Right atrium auricular region (tissue), 2 donors: ENCODE results near the gene THAP6. TPM values are rescaled to one million over a fixed set of nuclear protein-coding genes. Genes with fewer than 3 reads are reported as not detected.
"Not testable (repeated sequence)": the region's sequence is repeated elsewhere in the genome, so short reads cannot be mapped to it uniquely, and the experiment has no call there.

Experiments used
- DNase-seq: peaks from one replicate; pipeline ENCODE4 v3.0.0-alpha.2; 2019; ENCODE audit warnings: low spot score
- H3K27ac ChIP-seq, 2 donors: fragments of 200-600 bp; sonication (generic); 1 replicate in 1 of 2; 2 replicates in 1 of 2; pipeline ENCODE4 v1.5.1; 2016 to 2019
- H3K27me3 ChIP-seq, 2 donors: fragments of 200-600 bp; sonication (generic); one replicate each; pipeline versions ENCODE4 v1.5.1 to v1.6.0; 2017 to 2019
- H3K36me3 ChIP-seq: fragments of 200-600 bp; sonication (generic); one replicate; pipeline ENCODE4 v1.5.1; 2016
- H3K4me1 ChIP-seq, 2 donors: fragments of 200-600 bp; sonication (generic); one replicate each; pipeline versions ENCODE4 v1.5.1 to v1.6.0; 2017 to 2019
- H3K4me3 ChIP-seq, 2 donors: fragments of 200-600 bp; sonication (generic); 1 replicate in 1 of 2; 2 replicates in 1 of 2; pipeline ENCODE4 v1.5.1; 2017 to 2019; ENCODE audit warnings: mild to moderate bottlenecking in 1 of 2, moderate library complexity in 1 of 2
- H3K9me3 ChIP-seq, 2 donors: fragments of 200-600 bp; sonication (generic); one replicate each; pipeline ENCODE4 v1.5.1; 2019
- total RNA-seq, 2 donors: library from RNA; depleted of rRNA; stranded (reverse); fragments of >200 nt; gene quantifications; one replicate each; pipeline ENCODE4 v1.1.0, GENCODE V29; 2016
- TF ChIP-seq, protein P1 (sequence below), 2 donors: fragments of 200-600 bp; sonication (generic); IDR thresholded peaks; one replicate each; pipeline ENCODE4 v1.5.1; 2019; ENCODE audit warnings: antibody characterized with exemption in 2 of 2

The THAP6 gene
- total RNA-seq, 2 donors from 2014 or later, result 10.1 to 13.8 TPM

DNA sequence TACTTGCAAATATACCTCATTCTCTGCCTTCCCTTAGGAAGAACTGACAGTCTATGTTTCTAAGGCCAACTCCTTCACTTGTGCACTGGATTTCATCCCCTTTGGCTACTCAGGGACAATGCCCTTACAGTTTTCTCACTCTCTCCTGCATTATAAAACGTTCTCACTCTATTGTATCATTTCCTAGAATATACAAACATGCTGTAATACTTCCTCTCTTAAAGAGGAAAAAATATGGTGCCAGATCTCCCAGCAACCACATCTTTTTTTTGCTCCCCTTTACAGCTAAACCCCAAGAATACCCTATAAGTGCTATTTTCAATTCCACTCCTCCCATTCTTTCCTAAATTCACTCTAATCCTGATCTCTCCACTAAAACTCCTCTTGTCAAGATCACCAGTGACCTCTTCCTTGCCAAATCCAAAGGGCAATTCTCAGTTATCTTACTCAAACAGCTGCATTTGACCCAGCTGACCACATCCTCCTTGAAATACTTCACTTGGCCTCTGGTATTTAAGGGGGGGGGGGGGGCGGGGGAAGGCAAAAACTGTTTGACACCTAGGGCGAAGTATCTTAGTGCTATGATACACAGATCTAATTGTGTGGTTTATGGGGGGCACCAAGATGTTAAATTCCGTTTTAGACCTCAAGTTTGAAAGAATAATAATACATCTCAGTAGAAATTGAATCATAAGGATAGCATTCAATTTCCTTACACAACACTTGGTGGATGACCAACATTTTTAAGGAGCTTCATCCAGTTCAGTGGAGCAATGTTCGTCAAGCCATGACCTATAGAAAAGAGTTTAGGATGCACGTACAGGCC is 1.7 kb upstream of the THAP6 start:
- Histone ChIP-seq H3K36me3 (peaks cover 12% of the 10 kb centered on the region), H3K27me3 (no peaks in the 10 kb centered on the region), H3K9me3 (no peaks in the 10 kb centered on the region), H3K4me1 (peaks cover 0 to 50% of the 10 kb centered on the region in 2 donors), H3K4me3 (peak overlapping the region; percentile 72 to 85), H3K27ac (peak overlapping the region; percentile 97 to 98)
- DNase-seq, result no peak
- TF ChIP-seq, protein P1, sequence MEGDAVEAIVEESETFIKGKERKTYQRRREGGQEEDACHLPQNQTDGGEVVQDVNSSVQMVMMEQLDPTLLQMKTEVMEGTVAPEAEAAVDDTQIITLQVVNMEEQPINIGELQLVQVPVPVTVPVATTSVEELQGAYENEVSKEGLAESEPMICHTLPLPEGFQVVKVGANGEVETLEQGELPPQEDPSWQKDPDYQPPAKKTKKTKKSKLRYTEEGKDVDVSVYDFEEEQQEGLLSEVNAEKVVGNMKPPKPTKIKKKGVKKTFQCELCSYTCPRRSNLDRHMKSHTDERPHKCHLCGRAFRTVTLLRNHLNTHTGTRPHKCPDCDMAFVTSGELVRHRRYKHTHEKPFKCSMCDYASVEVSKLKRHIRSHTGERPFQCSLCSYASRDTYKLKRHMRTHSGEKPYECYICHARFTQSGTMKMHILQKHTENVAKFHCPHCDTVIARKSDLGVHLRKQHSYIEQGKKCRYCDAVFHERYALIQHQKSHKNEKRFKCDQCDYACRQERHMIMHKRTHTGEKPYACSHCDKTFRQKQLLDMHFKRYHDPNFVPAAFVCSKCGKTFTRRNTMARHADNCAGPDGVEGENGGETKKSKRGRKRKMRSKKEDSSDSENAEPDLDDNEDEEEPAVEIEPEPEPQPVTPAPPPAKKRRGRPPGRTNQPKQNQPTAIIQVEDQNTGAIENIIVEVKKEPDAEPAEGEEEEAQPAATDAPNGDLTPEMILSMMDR (IDR thresholded peaks at IDR 0.05), result no peak

DNA sequence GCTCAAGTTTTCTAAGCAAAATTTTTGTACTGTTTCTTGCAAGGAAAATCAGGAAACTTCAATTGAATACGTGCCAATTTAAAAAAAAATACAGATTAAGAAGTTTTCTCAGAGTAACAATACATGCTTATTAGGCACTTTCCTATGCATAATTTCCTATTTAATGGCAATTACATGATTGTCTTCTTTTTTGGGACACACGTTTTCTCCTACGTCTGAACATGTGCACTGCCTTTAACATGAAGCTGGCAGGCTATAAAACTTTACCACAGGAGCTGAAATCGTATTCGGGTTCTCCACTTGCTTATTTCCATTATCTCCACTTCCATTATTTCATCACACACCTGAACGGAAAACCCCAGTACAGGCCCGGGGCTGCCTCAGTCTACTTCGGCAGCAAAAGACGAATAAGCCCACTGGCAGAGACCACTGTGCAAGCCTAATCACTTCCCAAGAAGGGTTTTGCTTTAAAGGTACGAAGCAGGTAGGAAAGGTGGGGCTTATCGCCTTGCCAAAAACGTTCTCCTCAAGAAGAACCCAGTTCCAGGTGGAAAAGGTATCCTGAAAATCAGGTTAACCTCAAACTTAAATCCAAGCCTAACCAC is 645 bp upstream of the THAP6 start:
- peaks cover 12% of the 10 kb centered on the region for H3K36me3 ChIP-seq
- peak overlapping the region; percentile 72 to 85 for H3K4me3 ChIP-seq
- H3K4me1 ChIP-seq, result peaks cover 0 to 50% of the 10 kb centered on the region in 2 donors
- TF ChIP-seq, protein P1 (IDR thresholded peaks at IDR 0.05), result no peak
- no peaks in the 10 kb centered on the region for H3K9me3 ChIP-seq
- no peaks in the 10 kb centered on the region for H3K27me3 ChIP-seq
- no peak for DNase-seq
- peak overlapping the region; percentile 97 to 98 for H3K27ac ChIP-seq

DNA sequence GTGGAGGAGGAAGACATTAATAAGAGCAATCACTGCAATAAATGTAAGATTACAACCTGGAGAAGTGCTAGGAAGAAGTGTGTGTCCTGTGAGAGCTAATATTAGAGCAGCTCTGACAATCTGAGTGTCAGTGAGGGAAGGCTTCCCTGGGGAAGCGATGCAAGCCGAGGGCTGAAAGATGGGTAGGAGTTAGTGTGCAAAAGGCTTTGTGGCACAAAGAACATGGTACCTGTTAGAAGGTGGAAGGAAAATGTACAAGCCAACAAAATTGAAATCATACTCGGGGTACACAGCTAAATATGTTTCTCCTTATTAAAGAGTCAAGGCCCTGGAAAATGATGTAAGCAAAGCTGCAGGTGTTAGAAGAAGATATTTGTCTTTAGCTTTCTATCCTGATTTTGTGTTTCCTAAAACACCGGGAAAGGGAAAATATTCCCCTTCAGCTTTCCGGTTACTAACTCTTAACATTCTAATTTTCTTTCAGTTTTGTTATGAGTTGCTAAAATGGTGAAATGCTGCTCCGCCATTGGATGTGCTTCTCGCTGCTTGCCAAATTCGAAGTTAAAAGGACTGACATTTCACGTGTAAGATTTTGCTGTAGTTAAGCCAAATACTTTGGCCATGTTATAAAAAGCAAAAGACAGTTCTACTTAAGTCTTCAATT is 808 bp downstream of the THAP6 start:
- no peak for DNase-seq
- H3K36me3 ChIP-seq, result peaks cover 12% of the 10 kb centered on the region
- H3K4me3 ChIP-seq, result peak overlapping the region; percentile 72 to 85
- H3K9me3 ChIP-seq, result no peaks in the 10 kb centered on the region
- H3K27ac ChIP-seq, result peak overlapping the region; percentile 97 to 98
- TF ChIP-seq, protein P1 (IDR thresholded peaks at IDR 0.05), result no peak
- H3K27me3 ChIP-seq, result no peaks in the 10 kb centered on the region
- H3K4me1 ChIP-seq, result peaks cover 0 to 41% of the 10 kb centered on the region in 2 donors

DNA sequence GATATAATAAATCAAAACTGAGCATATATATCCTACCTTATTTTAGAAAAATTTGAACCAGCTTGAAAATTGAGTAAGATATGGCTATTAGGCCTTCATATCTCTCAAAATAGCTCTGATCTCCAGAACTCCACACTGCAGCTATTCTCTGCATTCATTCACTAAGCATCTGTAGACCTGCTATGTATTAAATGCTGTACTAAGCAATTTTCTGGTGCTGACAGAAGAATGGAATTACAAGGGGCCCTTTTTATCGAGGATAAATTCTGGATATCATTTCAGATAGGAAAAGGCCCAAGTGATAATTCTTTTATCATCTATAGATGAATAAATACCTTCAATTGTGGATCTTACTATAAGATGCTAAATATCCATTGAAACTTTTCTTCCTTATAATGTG is 1.9 kb downstream of the THAP6 start:
- H3K27ac ChIP-seq, result no peak overlapping the region
- no peaks in the 10 kb centered on the region for H3K27me3 ChIP-seq
- TF ChIP-seq, protein P1 (IDR thresholded peaks at IDR 0.05), result no peak
- H3K36me3 ChIP-seq, result peaks cover 15% of the 10 kb centered on the region
- no peak overlapping the region for H3K4me3 ChIP-seq
- no peak for DNase-seq
- H3K4me1 ChIP-seq, result peaks cover 0 to 32% of the 10 kb centered on the region in 2 donors
- H3K9me3 ChIP-seq, result no peaks in the 10 kb centered on the region

DNA sequence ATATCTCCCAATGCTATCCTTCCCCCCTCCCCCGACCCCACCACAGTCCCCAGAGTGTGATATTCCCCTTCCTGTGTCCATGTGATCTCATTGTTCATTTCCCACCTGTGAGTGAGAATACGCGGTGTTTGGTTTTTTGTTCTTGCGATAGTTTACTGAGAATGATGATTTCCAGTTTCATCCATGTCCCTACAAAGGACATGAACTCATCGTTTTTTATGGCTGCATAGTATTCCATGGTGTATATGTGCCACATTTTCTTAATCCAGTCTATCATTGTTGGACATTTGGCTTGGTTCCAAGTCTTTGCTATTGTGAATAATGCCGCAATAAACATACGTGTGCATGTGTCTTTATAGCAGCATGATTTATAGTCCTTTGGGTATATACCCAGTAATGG is 5.2 kb downstream of the THAP6 start:
- H3K4me1 ChIP-seq, DNase-seq: not testable (repeated sequence)

DNA sequence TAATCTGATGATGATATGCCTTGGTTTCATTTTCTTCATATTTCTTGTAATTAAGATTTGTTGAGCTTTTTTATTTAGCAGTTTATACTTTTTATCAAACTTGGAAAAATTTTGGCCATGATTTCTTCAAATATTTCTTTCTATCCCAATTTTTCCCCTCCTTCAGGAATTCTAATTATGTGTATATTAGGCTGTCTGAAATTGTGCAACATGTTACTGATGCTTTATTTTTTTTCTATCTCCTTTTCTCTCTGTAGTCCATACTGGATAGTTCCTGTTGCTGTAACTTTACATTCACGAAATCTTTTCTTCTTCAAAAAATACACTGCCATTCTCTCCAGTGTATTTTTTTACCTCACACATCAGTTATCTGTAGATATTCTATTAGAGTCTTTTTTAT is 10.8 kb downstream of the THAP6 start:
- no peaks in the 10 kb centered on the region for H3K4me1 ChIP-seq
- H3K27ac ChIP-seq, result no peak overlapping the region
- no peaks in the 10 kb centered on the region for H3K27me3 ChIP-seq
- H3K36me3 ChIP-seq, result peaks cover 62% of the 10 kb centered on the region
- no peaks in the 10 kb centered on the region for H3K9me3 ChIP-seq
- no peak overlapping the region for H3K4me3 ChIP-seq
- TF ChIP-seq, protein P1 (IDR thresholded peaks at IDR 0.05), result no peak
- no peak for DNase-seq

More for the DNA sequence above, 5.2 kb downstream of the THAP6 start:
- peaks cover 31% of the 10 kb centered on the region for H3K36me3 ChIP-seq
- not testable (repeated sequence) for H3K27ac ChIP-seq, H3K9me3 ChIP-seq, H3K27me3 ChIP-seq, H3K4me3 ChIP-seq
